ENCODE measurements around the gene PLXDC1. TPM values are rescaled to one million over a fixed set of nuclear protein-coding genes. Genes with fewer than 3 reads are reported as not detected.

PLXDC1 gene
- 0.80 and 0.98 TPM in 2 replicates for total RNA-seq

DNA sequence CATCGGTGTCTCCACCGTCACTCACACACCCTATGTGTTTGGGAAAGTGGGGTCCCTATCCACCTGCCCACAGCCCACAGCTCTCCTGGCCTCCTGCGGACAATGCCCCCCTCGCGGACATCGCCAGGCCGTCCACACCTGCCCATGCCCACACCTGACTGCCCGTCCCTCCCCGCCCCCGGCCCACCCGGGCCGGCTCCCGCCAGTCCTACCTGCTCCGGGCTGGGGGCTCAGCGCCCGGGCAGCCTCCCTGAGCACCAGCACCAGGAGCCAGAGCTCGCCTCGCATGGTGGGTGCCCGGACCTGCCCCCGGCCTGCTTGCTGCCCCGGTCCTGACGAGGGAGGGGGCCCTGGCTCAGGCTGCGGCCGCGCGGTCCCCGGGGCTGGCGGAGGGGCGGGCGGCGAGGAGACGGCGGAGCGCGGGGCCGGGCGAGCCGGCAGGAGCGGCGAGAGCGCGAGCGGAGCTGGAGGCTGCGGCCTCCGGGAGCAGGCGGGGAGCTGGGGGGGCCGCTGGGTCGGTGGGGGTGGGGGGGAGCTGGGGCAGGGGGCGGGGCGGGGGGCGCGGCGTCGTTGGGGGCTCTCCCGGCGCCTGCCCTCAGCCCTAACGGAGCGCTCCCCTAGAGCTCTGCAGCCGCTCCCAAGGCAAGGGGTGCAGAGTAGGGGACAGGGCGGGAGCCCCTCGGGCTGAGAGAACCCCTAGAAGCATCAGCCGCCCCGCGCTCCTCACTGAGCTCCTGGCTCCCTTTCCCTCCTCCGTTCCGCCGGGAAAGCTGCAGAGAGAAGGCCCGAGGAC, at the start of gene PLXDC1:
Gene PLXDC1 (minus strand): TSS at position 488 of the 793 bp plus-strand sequence. CDS start 200 bp downstream, at position 288.
- intact Hi-C loops (cut with micrococcal nuclease), result loop anchor here (5.0 kb wide), 1 partner anchor 311 kb away; the partner anchor contains the start of gene CDK12

DNA sequence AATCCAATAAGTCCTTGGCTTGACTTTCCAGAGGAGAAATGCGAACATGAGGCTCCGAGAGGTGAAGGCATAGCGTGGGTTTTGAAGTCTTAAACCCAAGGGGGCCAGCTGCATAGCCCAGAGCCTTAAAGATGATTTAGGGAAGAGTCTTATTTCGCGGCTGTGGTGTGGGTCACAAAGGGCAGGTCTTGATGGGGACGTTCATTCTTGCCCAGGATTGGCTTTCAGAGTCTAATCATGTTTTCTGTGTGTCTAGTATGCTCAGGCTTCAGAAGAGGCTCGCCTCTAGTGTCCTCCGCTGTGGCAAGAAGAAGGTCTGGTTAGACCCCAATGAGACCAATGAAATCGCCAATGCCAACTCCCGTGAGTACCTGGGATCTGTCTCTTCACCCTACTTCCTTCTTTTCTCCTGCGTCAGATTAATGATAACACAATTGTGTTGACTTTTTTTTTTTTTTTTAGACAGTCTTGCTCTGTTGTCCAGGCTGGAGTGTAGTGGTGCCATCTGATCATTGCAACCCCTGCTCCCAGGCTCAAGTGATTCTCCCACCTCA, 49.6 kb upstream of the PLXDC1 start:
- intact Hi-C loops (cut with micrococcal nuclease), result loop anchor here (1.0 to 10.0 kb wide), 2 partner anchors 48 to 254 kb away; partner anchors contain the start of gene MED1

DNA sequence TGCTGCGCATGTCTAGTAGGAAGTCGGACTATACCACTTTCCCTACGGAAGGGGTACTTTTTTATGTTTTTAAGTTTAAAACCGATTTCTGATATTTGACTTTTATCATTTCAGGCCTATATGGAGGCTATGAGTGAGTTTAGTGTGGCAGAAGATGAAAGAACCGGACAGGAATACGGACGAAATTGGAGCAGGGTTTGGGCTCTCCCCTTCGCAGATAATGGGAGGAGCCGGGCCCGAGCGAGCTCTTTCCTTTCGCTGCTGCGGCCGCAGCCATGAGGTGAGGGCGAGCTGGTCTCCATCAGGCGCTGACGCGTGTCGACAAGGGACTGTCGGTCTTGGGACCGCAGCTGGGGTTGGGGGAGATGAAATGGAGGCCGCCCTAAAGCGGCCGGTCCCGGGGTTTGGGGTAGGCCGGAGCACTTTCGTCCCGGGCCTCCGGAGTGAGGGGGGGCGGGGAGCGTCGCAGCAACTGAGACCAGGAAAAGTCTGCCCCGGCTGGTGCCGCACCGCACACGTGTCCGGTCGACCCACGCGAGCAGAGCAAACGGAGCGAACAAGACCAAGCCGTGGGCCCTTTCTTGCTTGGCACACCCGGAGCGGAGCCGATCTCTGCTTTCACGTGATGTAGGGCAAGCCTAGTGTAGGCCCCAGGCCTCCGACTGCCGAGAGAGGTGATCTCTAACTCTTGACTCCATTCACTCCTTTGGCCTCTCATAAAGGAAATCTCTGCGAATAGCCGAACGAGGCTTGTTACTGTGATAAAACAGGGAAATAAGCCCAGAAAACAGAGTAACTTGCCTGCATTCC, 48.8 kb upstream of the PLXDC1 start, which contains the start of gene RPL19:
Gene RPL19 (plus strand): TSS at position 214 of the 810 bp plus-strand sequence. CDS start 62 bp downstream, at position 276.
- intact Hi-C loops (cut with micrococcal nuclease), result loop anchor here (1.0 to 10.0 kb wide), 2 partner anchors 47 to 255 kb away; partner anchors contain the start of gene MED1

DNA sequence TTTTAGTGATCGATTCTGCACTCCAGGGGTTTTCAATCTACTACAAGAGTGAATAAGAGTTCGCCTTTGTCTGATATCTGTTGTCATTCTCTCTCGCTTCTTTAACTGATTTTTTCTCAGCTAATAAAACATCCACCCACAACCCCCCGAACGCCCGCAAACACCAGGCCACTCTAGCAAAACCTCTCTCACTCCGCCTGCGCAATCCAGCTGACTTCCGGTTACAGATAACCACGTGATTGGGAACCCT, 48.3 kb upstream of the PLXDC1 start:
- intact Hi-C loops (cut with micrococcal nuclease), result loop anchor here (1.0 to 10.0 kb wide), 2 partner anchors 46 to 255 kb away; partner anchors contain the start of gene MED1

DNA sequence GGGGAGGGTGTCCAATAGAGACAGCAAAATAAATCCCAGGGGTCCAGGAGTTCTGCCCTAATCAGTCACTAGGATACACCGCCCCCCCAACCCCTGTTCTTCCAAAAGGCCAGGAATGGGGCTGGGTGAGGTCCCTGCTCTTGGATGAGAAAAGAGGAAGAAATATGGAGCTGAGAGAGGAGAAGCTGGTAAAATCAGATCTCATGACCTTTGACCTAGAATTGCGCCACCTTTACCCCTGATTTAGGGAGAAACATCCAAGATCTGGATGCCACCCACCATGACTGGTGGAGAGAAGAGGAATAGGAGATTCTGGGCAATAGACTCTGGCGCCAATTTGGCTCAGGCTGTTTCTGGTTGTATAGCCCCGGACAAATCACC, 46.7 kb upstream of the PLXDC1 start:
- intact Hi-C loops (cut with micrococcal nuclease), result no loop called here

DNA sequence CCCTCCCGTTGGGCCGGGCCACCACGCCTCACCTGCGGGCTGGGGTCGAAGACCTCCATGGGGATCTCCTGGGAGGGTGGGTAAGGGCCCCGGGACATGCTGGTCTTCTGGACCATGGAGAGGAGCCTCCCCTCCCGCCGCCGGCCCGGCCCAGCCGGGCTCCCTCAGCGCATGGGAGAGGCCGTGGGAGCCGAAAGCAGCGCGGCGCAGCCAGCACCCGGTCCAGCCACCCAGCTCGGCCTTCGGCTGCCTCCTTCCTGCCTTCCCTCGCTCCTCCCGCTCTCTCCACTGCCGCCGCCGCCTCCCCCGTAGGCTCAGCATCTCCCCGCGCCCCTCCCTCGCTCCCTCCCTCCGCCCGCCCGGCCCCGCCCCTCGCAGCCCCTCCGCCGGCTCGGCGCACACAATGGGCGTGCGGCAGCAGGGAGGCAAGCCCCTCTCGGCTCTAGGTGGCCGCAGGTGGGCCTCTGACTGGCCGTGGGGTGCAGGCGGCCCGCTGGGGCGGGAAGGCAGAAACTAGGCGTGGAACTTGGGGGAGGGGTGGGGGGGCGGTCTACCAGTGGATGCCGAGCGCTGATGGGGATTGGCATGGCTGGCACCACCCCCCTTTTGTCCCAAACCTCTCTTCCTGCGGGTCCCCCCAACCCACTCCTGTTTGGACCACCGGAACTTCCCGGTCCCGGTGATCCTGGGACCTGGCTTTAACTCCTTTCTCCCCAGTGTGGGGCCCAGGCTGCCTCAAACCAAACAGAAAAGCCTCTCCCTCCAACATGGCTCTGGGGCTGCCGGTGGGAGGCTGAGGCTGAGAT, 46.1 kb upstream of the PLXDC1 start, which contains the start of gene CACNB1:
Gene CACNB1 (minus strand): TSS at position 290 of the 806 bp plus-strand sequence. CDS start 174 bp downstream, at position 116.
- intact Hi-C loops (cut with micrococcal nuclease), result no loop called here

DNA sequence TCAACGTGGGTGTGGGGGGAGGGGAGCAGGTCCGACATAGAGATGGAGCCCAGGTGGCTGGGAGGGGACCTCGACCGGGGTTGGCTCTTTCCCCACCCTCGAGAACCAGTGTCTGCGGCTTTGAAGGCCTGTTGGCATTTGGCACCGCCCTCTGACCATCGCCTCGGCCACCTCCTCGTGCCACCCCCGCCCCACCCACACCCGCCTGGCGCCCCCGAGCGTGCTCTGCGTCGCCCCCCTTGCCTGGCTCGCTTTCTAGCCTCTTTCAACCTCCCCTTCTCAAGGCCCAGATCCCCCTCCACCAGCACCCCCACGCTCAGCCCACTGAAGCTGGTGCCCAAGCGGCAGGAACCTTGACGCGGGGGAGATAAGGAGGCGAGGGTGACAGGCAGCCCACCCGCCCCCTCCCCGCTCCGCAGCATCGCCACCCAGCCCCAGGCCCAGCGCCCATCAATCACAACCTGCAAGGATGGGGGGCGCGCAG, 45.4 kb upstream of the PLXDC1 start:
- intact Hi-C loops (cut with micrococcal nuclease), result no loop called here

DNA sequence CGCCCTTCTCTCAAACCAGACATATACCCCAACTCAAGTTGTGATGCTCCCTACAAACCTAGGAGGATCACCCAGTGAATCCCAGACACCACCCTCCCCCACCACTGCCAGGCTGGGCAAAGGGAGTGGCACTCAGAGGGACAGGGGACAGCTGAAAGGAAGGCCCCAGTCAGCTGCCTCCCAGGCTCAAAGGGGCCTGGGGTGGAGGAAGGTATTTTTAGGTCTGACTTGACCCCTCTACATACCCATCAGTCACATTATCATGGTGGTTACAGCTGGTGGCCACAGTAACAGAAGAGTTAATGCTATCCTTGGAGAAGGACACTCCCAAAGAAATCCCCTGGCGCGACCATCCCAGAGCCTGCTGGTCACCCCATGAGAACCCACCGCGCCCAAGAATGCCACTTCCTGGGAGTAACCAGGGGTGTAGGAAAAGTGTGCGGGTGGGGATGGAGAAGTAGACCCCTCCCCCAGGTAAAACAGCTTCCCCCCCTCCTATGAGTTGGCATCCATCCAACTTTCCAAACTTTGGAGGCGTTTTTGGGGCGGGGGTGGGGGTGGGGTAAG, 44.9 kb upstream of the PLXDC1 start:
- intact Hi-C loops (cut with micrococcal nuclease), result no loop called here

DNA sequence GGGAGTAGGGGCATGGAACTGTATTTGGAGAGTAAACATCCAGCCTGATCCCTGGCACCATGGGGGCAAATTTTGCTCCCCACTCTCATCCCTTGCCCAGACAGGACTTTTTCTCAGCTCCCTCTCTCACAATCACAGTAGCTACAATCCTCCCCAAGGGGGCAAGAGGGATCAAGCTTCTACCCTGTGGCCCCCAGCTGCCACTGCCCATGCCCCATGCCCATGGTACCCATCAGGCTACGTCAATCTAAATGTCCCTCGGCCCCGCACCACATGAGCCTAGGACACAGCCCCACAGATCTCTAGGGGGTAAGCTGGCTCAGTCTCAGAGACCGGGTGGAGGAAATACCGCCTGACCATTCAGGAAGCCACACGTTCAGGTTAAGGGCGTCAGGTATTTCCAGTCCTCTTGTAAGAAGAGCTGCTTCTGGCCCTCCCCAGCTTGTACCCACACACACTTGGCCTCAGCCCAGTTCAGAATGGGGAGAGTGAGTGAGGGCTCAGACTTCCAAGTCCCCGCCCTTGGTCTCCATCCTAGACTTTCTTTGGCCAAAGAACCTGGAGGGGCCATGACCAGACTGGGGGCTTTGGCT, 44.2 kb upstream of the PLXDC1 start:
- intact Hi-C loops (cut with micrococcal nuclease), result no loop called here

DNA sequence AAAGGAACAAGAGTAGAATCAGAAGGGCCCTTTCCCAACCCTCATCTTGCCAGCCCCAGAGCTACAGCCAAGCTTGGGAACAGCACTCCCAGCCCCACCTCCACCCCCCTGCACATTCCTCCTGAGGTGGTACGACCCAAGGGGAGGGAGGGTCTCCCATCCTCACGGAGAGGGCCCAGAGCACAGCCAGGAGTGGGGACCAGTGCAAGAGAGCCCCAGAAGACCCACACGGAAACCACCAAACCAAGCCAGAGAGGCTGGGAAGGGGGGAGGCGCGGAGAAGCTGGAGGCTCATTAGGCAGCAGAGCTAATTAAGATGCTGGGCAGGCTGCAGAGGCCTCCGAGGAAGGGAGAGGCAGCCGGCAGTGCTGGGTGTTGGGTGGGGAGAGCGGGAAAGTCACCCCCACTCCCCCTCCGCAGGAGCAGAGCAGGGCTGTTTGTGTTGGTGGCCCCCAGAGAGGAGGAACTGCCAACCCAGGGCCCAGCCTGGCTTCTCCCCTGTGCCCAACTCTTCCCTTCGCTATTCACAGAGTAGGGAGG, 43.6 kb upstream of the PLXDC1 start:
- intact Hi-C loops (cut with micrococcal nuclease), result no loop called here

DNA sequence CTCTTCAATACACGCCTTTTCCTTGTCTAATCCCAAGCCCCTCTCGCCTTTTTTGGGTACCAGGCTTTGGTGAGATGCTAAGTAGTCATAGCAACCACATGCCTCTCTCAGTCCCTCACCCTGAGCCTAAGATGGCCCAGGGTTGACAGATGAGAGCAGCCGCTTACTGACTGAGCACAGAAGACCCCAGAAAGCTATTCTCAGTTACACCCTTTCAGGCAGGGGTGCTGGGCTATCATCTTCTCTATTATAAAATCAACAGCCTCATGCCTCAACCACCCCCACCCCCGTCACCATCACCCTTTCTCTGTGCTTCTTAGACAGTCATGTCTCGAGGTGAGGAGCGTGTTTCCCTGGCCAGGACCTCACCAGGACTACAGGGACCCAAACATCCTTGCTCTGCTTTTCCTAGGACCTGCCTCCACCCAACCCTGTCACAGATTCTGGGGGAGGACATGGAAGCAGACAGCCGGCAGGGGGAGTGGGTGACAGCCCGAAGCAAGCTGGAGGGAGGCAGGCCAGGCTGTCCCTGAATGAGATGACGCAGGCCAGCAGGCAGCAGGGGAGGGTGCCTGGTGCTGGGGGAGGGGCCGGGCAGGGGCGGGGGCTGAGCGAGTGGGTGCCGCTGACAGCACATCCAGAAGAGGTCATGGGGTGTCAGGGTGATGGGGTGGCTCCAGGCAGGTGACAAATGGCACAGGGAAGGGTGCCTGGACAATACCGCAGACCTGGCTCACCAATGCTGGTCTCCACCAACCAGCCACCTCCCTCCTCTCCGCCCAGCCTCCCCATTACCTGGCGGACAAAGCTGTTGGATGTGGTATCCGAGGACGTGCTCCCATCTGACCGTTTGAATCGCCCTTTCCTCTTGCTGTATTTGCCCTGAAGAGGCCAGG, 42.9 kb upstream of the PLXDC1 start:
- intact Hi-C loops (cut with micrococcal nuclease), result no loop called here

DNA sequence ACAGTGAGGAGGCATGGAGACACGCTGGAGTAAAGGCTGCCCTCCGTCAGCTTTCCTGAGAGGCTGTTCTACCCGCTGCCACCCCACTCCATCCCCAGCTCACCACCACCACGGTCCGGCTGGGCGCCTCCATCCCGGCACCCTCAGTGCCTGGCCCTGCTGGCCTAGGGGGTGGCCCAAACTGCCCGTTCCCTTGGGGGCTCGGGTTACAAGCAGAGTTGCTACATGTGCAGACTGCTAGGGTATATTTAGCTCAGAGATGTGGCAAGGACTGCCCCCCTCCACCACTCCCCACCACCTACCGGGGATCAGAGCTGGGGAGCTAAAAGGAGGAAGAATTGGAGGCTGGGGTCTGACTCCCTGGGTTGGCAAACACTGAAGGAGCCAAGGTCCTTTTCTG, 41.9 kb upstream of the PLXDC1 start:
- intact Hi-C loops (cut with micrococcal nuclease), result no loop called here

DNA sequence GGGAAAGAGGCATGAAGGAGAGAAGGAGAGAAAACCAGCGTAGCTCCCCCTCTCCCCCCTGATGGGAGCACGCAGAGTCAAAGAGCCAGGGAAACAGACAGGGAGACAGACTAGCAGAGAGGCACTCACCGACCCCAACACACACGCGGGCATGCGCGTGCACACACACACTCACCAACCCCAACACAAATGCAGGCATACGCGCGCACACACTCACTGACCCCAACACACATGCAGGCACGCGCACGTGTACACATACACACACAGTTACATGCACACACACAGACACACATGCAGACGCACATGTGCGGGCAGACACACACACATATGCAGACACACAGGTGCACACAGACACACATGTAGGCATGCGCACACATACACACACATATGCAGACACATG, 41.5 kb upstream of the PLXDC1 start:
- intact Hi-C loops (cut with micrococcal nuclease), result no loop called here

DNA sequence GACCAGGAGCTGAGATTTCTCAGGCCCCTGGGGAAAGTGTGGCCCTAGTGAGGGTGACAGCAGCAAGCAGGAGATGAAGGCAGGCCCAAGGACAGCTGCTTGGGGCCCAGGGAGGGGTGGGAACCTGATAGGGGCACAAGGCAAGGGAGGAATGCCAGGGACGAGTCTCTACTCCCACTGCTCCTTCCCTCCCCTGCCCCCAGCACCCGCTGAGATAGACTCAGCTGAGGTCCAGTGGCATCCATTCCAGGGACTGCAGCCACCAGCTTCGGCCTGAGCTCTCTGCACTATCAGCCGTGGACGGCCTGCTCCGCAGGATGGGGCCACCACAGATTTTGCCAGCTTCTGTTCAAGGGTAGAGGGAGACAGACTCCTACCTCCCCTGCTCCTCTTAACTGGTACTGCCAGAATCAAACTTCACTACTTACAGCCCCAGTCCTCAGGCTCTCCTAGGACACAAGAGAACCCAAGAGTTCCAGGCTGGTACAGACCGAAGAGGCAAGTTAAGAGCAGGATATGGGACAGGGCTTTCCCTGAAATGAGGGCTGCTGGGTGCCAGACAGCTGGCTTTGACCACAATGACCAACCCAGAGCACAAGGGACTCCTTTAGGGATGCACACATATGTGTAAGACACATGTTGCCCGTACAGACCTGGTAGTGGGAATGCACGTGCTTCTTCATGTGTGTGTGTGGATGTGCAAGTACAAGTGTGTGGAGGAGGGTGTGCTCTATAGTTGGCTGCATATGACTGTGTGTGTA, 40.5 kb upstream of the PLXDC1 start:
- intact Hi-C loops (cut with micrococcal nuclease), result no loop called here

DNA sequence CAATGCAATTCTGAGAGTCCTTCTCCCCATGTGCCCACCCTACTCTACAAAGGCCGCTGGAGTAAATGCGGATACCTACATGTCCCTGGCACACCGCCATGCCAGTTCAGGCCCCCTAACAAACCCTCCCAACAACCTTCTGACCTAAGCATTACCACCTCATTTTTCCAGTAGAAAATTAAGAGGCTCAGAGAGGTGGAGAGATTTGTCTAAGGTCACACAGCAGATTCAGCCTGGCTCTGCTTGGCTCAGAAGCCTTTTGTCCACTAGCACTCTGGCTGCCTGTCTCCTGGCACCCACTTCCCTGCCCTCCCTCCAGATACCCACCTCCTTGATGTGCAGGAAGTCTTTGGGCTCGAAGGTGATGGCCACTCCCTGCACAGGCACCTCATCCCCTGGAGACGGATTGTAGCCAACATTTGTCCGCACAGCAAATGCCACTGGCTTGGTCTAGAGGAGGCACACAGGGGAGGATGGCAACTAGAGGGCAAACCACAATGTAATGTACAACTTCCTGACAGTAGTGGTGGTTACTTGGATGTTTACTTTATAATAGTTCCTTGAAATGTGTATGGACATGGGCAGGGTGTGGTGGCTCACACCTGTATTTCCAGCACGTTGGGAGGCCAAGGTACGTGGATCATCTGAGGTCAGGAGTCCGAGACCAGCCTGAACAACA, 35.9 kb upstream of the PLXDC1 start:
- intact Hi-C loops (cut with micrococcal nuclease), result no loop called here

DNA sequence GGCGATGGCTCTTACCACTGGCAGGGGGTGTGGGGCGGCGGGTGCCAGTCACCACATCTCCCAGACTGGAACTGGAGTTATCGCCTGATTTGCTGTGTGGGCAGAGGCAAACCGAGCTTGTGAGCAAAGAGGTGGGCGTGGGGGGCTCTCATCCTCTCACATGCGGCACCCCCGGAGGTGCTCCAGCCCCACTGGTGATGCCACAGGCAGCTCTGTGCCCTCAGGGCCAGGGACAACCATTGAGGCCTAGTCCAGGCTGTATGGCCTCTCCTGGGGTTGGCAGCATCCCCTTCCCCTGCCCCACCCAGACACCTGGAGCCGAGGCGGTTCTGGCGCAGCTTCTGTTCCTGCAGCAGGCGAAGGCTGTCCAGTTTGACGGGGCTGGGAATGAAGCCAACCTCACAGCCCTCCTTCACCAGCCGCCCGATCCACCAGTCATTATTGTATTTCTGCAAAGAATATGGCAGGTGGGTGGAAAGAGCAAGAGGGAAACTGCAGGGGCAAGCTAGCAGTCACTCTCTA, 35.1 kb upstream of the PLXDC1 start:
- intact Hi-C loops (cut with micrococcal nuclease), result no loop called here

DNA sequence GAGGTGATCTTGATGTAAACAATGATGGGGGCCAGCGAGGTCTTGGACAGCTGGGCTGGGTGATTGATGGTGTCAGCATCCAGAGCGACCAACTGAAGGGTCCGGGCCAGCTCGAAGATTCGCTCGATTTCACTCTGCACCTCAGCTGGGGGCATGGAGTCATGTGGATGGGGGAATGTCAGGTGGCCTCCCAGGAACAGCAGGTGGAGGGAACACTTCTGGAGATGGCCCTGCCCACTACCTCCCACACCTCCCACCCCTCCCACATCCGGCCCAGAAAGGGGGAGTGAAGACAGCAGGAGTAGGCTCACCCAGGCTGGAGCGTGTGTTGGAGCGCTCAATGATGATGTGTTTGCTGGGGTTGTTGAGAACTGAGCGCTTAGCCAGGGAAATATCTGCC, 32.3 kb upstream of the PLXDC1 start:
- intact Hi-C loops (cut with micrococcal nuclease), result no loop called here
